Right lobe of liver (tissue), 4 donors: ENCODE results near the gene LRRC7.

ENCODE experiments used
- CTCF ChIP-seq, 4 donors: fragments of 200-600 bp in 3 of 4; fragments of 450-650 bp in 1 of 4; IDR thresholded peaks; one replicate each; pipeline versions ENCODE4 v1.5.1 to v1.8.0; 2016 to 2022; ENCODE audit warnings: antibody characterized with exemption in 4 of 4, mild to moderate bottlenecking in 2 of 4
- POLR2A ChIP-seq: fragments of 450-650 bp; IDR thresholded peaks from one replicate; pipeline ENCODE4 v1.6.1; 2017; ENCODE audit warnings: antibody characterized with exemption, mild to moderate bottlenecking
- donor health status: DM: no; HTN: no; CAD: no.
- donor health status: DM: no; HTN: no; CAD: no.
- donor health status: DM: no; HTN: yes; CAD: no.

GRCh38 chr1:69847670-69848069 lies 279.9 kb downstream of the LRRC7 start:
- TF ChIP-seq CTCF (IDR thresholded peaks at IDR 0.05) (no peak), POLR2A (no peak)
